Middle frontal gyrus (tissue), 1 donor: ENCODE data around the gene SMARCAD1.

ENCODE experiments used
- DNase-seq: peaks from one replicate; pipeline ENCODE4 v3.0.0-alpha.2; 2015; ENCODE audit warnings: low spot score; ENCODE audit errors: extremely low spot score

The SMARCAD1 gene

GRCh38 chr4:94207469-94208224 lies at the start of gene SMARCAD1:
TSS of gene SMARCAD1 (plus strand) at chr4:94207865. CDS start at chr4:94208395, 530 bp downstream.
- DNase-seq: peak; percentile 87

GRCh38 chr4:94158883-94159282 lies 48.8 kb upstream of the SMARCAD1 start:
- no peak for DNase-seq

- no peak for DNase-seq
Measured at GRCh38 chr4:94159790-94160189, 47.9 kb upstream of the SMARCAD1 start.

- no peak for DNase-seq
Measured at GRCh38 chr4:94160774-94161173, 46.9 kb upstream of the SMARCAD1 start.

- DNase-seq: no peak
Measured at GRCh38 chr4:94165256-94165655, 42.4 kb upstream of the SMARCAD1 start.

GRCh38 chr4:94168321-94168720 lies 39.3 kb upstream of the SMARCAD1 start:
- DNase-seq: no peak

GRCh38 chr4:94169803-94170372 lies 37.8 kb upstream of the SMARCAD1 start:
- no peak for DNase-seq

GRCh38 chr4:94171616-94172015 lies 36.0 kb upstream of the SMARCAD1 start:
- DNase-seq: no peak

- no peak for DNase-seq
Measured at GRCh38 chr4:94175553-94176261, 32.0 kb upstream of the SMARCAD1 start.

- DNase-seq: no peak
Measured at GRCh38 chr4:94177822-94178221, 29.8 kb upstream of the SMARCAD1 start.

- no peak for DNase-seq
Measured at GRCh38 chr4:94181815-94182214, 25.9 kb upstream of the SMARCAD1 start.

GRCh38 chr4:94202769-94203168 lies 4.9 kb upstream of the SMARCAD1 start:
- no peak for DNase-seq

- DNase-seq: no peak
Measured at GRCh38 chr4:94208266-94208665, 601 bp downstream of the SMARCAD1 start.

- DNase-seq: no peak
Measured at GRCh38 chr4:94208918-94209317, 1.3 kb downstream of the SMARCAD1 start.

GRCh38 chr4:94211861-94212260 lies 4.2 kb downstream of the SMARCAD1 start:
- no peak for DNase-seq

GRCh38 chr4:94214703-94215319 lies 7.1 kb downstream of the SMARCAD1 start:
- DNase-seq: no peak

- DNase-seq: no peak
Measured at GRCh38 chr4:94216394-94216793, 8.7 kb downstream of the SMARCAD1 start.

- no peak for DNase-seq
Measured at GRCh38 chr4:94219402-94219801, 11.7 kb downstream of the SMARCAD1 start.

- DNase-seq: no peak
Measured at GRCh38 chr4:94221916-94222315, 14.3 kb downstream of the SMARCAD1 start.

- no peak for DNase-seq
Measured at GRCh38 chr4:94225449-94225848, 17.8 kb downstream of the SMARCAD1 start.

- DNase-seq: no peak
Measured at GRCh38 chr4:94226763-94227162, 19.1 kb downstream of the SMARCAD1 start.
